Cerebellar cortex (tissue), 1 donor: ENCODE data around the gene CLEC4F.

Experiments
- DNase-seq: peaks from one replicate; pipeline ENCODE4 v3.0.0-alpha.2; 2015; ENCODE audit warnings: low spot score

CLEC4F gene, protein sequence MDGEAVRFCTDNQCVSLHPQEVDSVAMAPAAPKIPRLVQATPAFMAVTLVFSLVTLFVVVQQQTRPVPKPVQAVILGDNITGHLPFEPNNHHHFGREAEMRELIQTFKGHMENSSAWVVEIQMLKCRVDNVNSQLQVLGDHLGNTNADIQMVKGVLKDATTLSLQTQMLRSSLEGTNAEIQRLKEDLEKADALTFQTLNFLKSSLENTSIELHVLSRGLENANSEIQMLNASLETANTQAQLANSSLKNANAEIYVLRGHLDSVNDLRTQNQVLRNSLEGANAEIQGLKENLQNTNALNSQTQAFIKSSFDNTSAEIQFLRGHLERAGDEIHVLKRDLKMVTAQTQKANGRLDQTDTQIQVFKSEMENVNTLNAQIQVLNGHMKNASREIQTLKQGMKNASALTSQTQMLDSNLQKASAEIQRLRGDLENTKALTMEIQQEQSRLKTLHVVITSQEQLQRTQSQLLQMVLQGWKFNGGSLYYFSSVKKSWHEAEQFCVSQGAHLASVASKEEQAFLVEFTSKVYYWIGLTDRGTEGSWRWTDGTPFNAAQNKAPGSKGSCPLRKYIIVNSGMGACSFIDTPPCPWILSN

DNA sequence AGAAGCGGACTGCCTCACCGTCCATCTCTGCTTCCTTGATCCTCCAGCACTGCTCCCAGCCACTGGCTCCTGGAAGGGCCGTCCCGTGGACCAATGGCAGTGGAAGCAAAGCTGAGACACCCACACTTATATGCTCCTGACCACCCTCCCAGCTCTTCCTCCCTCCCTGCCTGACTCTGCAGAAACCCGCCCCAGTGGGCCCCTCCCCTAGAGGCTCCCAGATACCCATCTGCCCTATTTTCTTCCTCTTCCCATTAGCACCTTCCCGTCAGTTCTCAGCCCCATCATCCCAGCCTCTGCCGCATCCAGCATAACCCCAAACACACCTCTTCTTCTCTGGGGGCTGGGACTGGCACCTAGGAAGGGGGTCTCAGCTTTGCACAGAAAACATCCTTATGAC lies at the start of gene CLEC4F:
TSS of gene CLEC4F (minus strand) at position 101 of the 400 bp plus-strand sequence. CDS start at position 25, 76 bp downstream.
- no peak for DNase-seq

GRCh38 chr2:70868970-70869369 lies 48.6 kb upstream of the CLEC4F start:
- no peak for DNase-seq

DNA sequence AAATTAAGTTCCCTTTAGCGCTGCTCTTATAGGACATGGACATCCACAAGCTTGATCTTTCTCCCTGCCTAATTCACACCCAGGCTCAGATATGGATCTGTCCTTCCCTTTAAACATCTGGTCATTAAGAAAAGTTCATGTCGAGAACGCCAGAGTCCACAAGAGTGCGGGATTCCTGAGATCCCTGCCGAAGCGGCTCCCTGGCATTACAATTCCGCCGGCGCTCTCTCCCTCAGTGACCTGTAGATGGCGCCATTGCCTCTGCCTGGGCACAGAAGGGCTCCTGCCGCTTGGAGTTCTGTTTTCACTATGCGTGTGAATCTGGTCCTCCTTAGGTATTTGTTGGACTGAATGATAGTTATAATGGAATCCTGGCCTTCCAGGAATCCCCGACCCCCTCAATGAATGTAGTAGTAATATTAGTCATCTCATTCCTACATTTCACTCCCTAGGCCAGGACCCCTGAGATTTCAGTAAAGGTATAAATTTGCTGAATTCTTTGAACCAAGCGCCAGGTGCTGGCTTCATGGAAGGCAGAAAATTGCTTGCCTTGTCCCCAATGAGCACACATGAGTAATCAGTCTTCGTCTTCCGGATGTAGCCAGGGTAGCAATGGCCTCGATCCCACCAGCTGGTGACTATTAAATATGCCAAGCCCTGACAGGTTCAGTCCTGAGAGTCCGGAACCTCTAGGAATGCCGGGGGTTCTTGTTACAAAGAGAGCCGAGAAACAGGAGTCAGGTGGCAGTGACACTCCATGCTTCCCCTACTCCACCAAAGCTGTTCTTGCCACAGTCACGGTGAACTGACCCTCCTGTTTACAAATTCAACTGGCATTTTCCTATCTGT lies 41.6 kb upstream of the CLEC4F start:
- peak; percentile 86 for DNase-seq

- DNase-seq = no peak
Measured at GRCh38 chr2:70855667-70856066, 35.3 kb upstream of the CLEC4F start.

DNA sequence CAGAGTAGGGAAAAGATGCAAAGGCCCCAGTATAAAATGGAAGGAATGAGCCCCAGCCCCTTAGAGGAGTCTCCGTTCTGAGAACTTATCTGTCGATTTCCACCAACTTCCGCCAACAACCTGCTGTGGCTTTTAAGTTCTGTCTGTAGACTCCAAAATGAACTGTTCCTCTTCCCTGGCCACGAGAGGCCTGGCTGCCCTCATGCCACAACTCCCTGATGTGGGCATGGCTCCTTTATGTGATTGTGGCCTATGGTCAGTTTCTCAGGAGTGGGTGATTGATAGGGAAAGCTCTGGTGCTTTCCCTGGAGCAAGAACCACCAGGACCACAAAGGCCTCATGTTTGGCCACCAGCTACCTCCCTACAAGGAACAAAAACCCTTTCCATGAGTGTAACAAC lies 34.0 kb upstream of the CLEC4F start:
- DNase-seq = no peak

DNA sequence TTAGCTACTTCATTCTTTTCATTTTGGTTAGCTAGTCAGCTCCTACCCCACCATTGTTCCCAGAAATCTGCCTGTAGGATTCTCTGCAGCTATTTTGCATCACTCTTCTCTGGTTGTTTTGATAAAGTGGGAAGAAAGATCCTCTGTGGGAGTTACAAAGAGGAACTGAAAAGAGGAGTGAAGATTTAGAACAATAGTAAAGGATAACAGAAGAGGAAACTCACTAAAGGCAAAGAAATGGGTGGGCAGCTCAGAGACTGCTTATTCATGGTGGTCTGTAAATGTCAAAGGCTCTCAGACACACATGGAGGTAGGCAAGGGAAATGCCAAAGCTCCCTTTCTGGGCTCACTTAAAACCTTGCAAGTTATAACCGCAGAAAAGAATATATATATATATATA lies 32.4 kb upstream of the CLEC4F start:
- DNase-seq = no peak

GRCh38 chr2:70851704-70852103 lies 31.3 kb upstream of the CLEC4F start:
- no peak for DNase-seq

DNA sequence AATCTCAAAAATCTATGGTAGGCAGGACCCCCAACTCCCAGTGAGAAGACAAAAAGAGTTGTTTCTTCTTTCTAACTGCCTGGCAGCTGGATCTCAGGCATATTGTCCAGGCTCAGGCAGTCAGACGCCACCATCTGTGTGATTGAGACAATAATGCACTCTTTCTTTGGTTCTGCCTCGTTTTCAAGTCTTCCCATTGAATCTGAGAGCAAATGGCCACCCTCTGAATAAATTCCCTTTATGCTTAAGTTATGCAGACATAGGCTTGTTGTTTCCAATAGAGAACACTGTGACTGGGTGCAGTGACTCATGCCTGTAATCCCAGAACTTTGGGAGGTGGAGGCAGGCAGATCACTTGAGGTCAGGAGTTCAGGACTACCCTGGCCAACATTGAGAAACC lies 30.5 kb upstream of the CLEC4F start:
- DNase-seq = no peak

DNA sequence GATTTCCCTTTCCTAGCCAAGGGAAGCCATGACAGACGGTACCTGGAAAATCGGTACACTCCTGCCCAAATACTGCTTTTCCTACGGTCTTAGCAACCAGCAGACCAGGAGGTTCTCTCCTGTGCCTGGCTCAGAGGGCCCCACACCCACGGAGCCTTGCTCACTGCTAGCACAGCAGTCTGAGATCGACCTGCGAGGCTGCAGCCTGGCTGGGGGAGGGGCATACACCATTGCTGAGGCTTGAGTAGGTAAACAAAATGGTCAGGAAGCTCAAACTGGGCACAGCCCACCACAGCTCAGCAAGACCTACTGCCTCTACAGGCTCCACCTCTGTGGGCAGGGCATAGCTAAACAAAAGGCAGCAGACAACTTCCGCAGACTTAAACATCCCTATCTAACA lies 22.0 kb upstream of the CLEC4F start:
- no peak for DNase-seq

- DNase-seq = no peak
Measured at GRCh38 chr2:70837980-70838925, 17.9 kb upstream of the CLEC4F start.

DNA sequence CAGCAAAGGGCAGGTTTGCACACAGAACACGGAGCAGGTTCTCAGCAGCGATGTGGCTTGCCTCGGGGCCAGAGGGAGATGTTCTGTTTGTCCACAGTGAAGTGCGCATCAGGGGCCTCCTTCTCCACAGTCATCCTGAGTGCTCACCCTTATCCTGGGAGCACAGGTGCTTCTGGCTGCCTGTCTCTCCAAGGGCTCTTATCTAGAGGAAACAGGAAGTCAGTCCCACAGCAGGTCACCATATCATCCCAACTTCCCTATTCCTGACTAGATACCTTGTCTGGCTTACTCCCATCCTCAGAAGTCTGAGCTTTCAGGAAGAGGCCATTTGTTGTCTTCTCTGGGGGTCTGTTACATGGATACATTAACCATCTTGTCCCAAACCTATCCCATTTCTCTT lies 15.2 kb upstream of the CLEC4F start, which contains the start of gene CD207:
TSS of gene CD207 (minus strand) at position 174 of the 400 bp plus-strand sequence. CDS start at position 134, 40 bp downstream.
- no peak for DNase-seq

DNA sequence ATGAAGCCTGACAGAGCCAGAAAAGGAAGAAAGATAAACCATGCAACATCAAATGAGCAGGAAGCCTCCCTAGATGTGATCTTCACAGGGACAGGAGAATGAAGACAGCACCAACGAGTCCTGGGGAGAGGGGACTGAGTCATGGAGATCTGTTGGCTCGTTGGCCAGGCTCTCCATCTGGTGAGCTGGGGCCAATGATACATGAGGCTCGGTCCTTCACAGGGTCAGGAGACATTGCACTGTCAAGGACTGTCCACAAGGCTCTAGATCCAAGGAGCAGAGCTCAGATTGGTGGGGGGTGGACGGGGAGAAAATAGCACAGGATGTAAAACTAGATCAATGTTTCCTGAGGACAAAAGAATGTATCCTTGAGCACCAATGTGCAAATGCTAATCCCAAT lies 14.5 kb upstream of the CLEC4F start:
- no peak for DNase-seq

DNA sequence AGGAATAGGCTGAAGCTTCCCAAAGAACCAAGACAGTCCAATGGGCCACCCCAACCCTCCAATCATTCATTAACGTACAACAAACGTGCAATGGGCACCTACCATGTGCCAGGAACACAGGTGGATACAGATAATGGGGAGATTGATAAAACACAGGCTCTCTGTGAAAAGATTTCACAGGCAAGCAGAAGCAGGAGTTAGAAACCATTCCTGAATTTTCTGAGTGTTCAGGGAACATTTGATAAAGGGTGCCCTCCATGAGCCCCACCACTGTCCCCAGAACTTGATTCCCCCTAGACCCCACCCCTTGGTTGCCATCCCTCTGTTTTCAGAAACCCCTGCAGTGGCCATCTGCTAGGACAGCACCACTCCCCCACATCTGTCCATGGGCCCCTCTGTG lies 13.7 kb upstream of the CLEC4F start:
- DNase-seq = no peak

- no peak for DNase-seq
Measured at GRCh38 chr2:70833246-70833645, 12.8 kb upstream of the CLEC4F start.

- no peak for DNase-seq
Measured at GRCh38 chr2:70832386-70832785, 12.0 kb upstream of the CLEC4F start.

DNA sequence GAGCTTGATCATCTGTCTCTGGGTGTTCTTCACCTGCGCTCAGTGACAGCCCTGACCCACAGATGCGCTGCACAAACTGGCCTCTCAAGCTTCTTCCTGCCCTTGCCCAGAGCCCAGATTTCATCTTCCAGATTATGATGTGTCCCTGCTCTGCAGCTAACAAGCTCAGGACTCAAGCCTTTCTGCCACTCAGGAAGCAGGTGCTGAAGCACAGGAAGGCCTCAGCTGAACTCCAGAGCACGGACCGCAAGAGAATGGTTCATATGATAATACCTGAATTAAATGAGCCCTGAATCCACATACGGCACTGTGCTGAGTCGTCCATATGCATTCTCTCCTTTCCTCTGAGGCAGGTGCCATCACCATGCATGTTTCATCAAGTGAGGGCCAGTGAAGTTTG lies 11.5 kb upstream of the CLEC4F start:
- no peak for DNase-seq

DNA sequence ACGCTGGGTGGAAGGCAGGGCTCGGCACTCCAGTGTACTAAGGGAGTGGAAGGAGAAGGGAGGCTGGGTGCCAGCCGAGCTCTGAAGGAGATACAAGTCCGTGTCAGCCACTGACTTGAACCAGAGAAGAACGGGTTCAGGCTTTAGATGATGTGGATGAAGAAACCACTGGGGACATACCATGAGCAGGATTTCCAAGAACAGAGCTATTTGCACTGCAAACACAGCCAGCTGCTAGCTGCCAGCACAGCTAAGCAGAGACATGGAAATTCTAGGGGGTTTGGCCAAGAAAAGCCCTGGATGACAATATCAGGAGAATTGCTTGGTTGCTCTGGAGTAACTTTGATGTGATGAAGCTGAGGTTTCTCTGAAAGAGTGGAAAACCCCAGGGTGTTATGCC lies 10.0 kb upstream of the CLEC4F start:
- no peak for DNase-seq

- DNase-seq = no peak
Measured at GRCh38 chr2:70829916-70830315, 9.5 kb upstream of the CLEC4F start.

DNA sequence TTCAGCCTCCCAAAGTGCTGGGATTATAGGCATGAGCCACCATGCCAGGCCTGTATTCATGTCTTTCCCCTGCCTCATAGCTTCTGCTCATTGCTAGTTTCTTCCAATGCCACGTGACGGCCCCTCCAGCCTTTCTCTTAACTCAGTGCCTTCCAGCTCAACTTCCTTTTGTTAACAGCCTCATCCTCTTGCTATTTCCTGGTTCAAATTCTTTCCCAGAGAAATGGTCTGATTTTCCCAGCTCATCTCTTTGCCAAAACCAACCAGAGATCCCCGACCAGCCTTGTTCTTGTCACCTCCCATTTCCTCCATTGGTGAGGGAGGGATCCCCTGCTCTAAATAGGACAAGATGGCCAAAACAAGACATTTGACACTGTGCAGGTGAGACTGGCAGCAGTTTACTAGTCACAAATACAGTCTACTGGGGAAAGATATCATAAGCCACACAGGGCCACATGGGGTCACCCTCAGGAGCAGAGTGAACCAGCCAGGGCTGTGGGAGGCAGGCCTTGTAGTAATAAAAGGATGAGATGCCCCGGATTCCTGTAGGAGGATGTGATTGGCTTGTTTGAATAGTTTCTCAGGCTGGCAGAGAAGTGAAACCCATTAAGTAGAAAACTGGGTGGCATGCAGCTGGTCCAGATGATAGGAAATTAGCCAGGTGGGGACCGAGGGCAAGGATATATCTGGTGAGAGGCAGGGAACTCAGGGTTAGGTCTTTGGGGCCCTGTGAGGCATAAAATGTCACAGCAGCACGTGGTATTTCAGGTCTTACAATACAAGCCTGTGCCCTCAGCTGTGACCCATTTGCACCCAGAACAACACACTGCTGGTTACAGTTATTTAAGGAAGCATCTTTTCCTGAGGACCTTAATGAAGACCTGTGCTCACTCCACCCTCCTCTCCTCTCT lies 8.8 kb upstream of the CLEC4F start:
- DNase-seq = no peak

- DNase-seq = no peak
Measured at GRCh38 chr2:70828115-70828514, 7.7 kb upstream of the CLEC4F start.
